ENCODE data around the gene CCDC86. TPM values are rescaled to one million over a fixed set of nuclear protein-coding genes. Genes with fewer than 3 reads are reported as not detected.
"Not testable (repeated sequence)": the region's sequence is repeated elsewhere in the genome, so short reads cannot be mapped to it uniquely, and the experiment has no call there.

CCDC86 gene
- total RNA-seq, 8 experiments from 2014 or later: 4.8 to 55.6 (median 15.0) TPM

DNA sequence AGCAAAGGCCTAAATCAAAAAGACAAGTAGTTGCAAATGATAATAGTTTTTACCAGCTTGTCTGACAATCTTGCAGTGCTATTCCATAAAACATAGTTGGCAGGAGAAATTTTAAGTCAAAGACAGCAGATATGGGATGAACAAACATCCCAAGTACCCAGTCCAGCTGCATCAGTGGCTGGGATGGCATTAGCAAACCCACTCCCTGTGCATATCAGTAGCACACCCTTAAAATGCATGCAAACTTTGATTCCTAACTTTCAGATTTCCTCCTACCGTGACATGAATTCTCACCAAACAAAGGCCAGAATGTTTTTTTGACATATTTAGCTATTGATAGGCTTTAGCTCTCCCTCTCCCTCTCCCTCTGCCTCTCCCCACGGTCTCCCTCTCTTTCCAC lies 27.8 kb upstream of the CCDC86 start:
- ATAC-seq (replicated peaks in 6 of 8): peak in 2 of 8 experiments; percentile 53 to 55
- Histone ChIP-seq H3K27ac (no peak overlapping the region), H3K4me1 (replicated peaks in 1 of 2) (no peaks in the 10 kb centered on the region), H3K4me3 (no peak overlapping the region)
- 20 to 73% (median 67%) methylated on average over 1 to 2 of the region's 2 CpGs; no CpG with 5 or more reads in 6 of the 10 experiments for WGBS, 10 experiments
- in situ Hi-C loops (cut with MboI; ENCODE audit: low pct_unique_long_range_greater_than_20kb in 2 of 9, low sequenced_read_pairs in 9 of 9, unreplicated experiment in 9 of 9): no loop called here

DNA sequence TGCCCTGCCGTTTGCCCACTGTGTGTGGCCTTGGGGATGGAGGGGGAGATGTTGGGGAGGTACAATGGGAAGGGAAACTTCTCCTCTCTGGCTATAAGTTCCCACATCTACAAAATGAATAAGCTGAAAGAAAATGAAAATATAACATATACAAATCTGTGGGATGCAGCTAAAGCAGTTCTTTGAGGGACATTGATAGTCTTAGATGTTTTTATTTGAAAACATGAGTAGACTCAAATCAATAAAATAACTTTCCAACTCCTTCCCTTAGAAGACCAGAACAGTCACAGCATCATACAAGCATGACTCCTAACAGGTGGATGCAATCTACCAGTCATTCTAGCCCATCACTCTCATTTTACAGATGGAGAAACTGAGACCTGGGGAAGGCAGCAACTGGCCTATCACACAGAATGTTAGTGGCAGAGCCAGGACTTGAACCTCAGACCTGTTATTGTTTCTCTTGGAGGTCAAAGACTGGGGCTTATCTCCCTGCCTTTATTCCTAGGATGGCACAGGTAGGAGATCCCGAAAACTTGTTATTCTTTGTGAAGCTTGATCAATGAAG lies 25.2 kb upstream of the CCDC86 start:
- Histone ChIP-seq H3K27ac (no peak overlapping the region), H3K4me1 (replicated peaks in 1 of 2) (no peaks in the 10 kb centered on the region), H3K4me3 (no peak overlapping the region)
- in situ Hi-C loops (cut with MboI; ENCODE audit: low pct_unique_long_range_greater_than_20kb in 2 of 9, low sequenced_read_pairs in 9 of 9, unreplicated experiment in 9 of 9): no loop called here
- no peak for ATAC-seq (replicated peaks in 6 of 8)
- WGBS, 10 experiments: 29 to 100% (median 80%) methylated on average over 1 to 2 of the region's 2 CpGs; no CpG with 5 or more reads in 1 of the 10 experiments

DNA sequence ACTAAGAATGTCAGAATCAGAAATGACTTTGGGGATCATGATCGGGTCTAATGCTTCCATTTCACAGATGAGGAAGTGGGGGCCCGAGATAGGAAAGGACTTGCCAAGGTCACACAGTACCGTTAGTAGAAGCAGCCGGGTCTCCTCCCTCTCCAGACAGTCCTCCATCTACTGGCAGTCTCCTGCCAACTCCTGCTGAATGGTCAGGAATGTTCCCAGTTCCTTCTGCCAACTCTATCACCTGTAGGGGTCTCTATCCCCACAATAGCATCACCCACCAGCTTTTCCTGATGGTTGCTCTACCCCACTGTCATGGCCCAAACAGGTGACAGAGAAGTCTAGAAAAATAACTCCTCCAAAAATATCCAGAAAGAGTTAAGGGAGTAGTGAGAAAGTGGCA lies 23.9 kb upstream of the CCDC86 start:
- WGBS, 10 experiments: 8 to 92% (median 76%) methylated on average over 3 to 4 of the region's 4 CpGs; no CpG with 5 or more reads in 5 of the 10 experiments
- in situ Hi-C loops (cut with MboI; ENCODE audit: low pct_unique_long_range_greater_than_20kb in 2 of 9, low sequenced_read_pairs in 9 of 9, unreplicated experiment in 9 of 9): no loop called here
- ATAC-seq (replicated peaks in 6 of 8): no peak
- Histone ChIP-seq H3K4me3 (no peak overlapping the region), H3K4me1 (replicated peaks in 1 of 2) (no peaks in the 10 kb centered on the region), H3K27ac (no peak overlapping the region)

GRCh38 chr11:60821827-60822599 lies 19.9 kb upstream of the CCDC86 start:
- Histone ChIP-seq H3K4me1 (replicated peaks in 1 of 2) (no peaks in the 10 kb centered on the region), H3K4me3 (no peak overlapping the region), H3K27ac (no peak overlapping the region)
- ATAC-seq (replicated peaks in 6 of 8): no peak
- WGBS, 10 experiments: 39 to 90% (median 73%) methylated on average over 2 to 7 of the region's 15 CpGs; no CpG with 5 or more reads in 4 of the 10 experiments
- in situ Hi-C loops (cut with MboI; ENCODE audit: low pct_unique_long_range_greater_than_20kb in 2 of 9, low sequenced_read_pairs in 9 of 9, unreplicated experiment in 9 of 9): no loop called here

DNA sequence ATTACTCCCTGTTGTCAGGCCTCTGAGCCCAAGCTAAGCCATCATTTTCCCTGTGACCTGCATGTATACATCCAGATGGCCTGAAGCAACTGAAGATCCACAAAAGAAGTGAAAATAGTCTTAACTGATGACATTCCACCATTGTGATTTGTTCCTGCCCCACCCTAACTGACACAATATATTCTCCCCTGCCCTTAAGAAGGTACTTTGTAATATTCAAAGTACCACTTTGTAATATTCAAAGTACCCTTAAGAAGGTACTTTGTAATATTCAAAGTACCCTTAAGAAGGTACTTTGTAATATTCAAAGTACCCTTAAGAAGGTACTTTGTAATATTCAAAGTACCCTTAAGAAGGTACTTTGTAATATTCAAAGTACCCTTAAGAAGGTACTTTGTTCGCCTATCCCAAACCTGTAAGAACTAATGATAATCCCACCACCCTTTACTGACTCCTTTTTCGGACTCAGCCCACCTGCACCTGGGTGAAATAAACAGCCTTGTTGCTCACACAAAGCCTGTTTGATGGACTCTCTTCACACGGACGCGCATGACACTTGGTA lies 18.1 kb upstream of the CCDC86 start:
- H3K27ac ChIP-seq; H3K4me1 ChIP-seq (replicated peaks in 1 of 2); H3K4me3 ChIP-seq; in situ Hi-C loops (cut with MboI; ENCODE audit: low pct_unique_long_range_greater_than_20kb in 2 of 9, low sequenced_read_pairs in 9 of 9, unreplicated experiment in 9 of 9); ATAC-seq (replicated peaks in 6 of 8): not testable (repeated sequence)
- WGBS, 10 experiments: 59 to 98% (median 83%) methylated on average over 1 to 5 of the region's 5 CpGs; no CpG with 5 or more reads in 5 of the 10 experiments

DNA sequence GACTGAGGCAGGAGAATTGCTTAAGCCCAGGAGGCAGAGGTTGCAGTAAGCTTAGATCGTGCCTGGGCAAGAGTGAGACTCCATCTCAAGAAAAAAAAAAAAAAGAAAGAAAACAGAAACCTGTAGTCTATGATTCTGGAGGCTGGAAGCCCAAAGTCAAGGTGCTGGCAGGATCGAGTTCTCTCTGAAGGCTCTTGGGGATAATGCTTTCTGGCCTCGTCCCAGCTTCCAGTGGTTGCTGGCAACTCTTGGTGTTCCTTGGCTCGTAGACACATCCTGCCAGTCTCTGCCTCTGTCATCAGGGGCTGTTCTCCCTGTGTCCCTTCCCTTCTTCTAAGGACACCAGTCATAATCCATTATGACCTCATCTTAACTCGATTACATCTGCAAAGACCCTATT lies 16.8 kb upstream of the CCDC86 start:
- Histone ChIP-seq H3K27ac (no peak overlapping the region), H3K4me1 (replicated peaks in 1 of 2) (no peaks in the 10 kb centered on the region), H3K4me3 (no peak overlapping the region)
- 56 to 88% (median 73%) methylated on average over 1 to 5 of the region's 5 CpGs; no CpG with 5 or more reads in 3 of the 10 experiments for WGBS, 10 experiments
- in situ Hi-C loops (cut with MboI; ENCODE audit: low pct_unique_long_range_greater_than_20kb in 2 of 9, low sequenced_read_pairs in 9 of 9, unreplicated experiment in 9 of 9): loop anchor here in 4 of 9 experiments (25.0 kb wide), 2 partner anchors 337 to 362 kb away; partner anchors contain the start of gene VPS37C (in 1 of the 4)
- no peak for ATAC-seq (replicated peaks in 6 of 8)

DNA sequence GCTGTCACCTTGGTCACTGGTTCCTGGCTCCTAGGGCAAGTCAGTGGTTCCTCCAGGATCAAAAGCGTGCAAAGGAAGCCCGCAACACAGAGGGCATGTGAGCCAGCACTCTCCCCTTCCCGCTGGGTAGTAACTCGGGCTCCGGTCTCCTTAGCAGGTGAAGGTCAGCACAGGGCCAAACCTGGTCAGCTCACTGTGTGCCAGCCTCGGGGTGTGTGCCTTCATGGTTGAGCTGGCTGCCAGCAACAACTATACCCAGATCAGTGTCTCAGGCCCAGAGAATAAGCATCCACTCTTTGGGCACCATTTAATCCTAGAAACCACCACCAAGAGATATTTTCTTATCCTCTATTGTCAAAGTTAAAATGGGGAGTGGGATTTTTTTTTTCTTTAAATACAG lies 16.1 kb upstream of the CCDC86 start:
- H3K27ac ChIP-seq: no peak overlapping the region
- WGBS, 10 experiments: 40 to 90% (median 48%) methylated on average over 1 to 5 of the region's 6 CpGs; no CpG with 5 or more reads in 3 of the 10 experiments
- ATAC-seq (replicated peaks in 6 of 8): no peak
- no peak overlapping the region for H3K4me3 ChIP-seq
- no peaks in the 10 kb centered on the region for H3K4me1 ChIP-seq (replicated peaks in 1 of 2)
- in situ Hi-C loops (cut with MboI; ENCODE audit: low pct_unique_long_range_greater_than_20kb in 2 of 9, low sequenced_read_pairs in 9 of 9, unreplicated experiment in 9 of 9): loop anchor here in 4 of 9 experiments (25.0 kb wide), 2 partner anchors 337 to 362 kb away; partner anchors contain the start of gene VPS37C (in 1 of the 4)

DNA sequence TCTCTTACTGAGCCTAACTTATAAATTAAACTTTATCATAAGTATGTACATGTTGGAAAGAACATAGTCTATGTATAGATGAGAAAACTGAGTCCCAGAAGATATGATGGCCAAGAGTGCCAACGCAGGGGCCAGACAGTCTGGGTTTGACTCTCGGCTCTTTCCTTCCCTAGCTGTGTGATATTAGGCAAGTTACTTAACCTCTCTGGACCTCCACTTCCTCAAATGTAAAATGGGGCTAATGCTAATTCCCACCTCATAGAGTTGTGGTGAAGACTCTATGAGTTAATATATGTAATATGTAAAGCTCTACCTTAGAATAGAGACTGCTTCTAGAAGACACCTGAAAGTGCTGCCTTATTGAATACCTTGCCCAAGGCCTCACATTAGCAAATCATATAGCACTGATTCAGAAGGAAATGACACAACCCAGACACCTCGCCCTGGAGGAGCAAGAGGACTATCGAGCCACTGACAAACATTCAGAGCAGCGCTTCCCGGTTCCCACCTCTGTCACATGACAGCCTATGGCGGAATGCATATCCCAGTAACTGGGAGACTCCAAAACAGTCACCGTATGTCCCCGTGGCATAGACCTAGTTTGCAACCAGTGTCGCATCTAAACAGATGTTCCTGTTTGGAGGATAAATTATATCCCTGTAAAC lies 11.3 kb upstream of the CCDC86 start:
- WGBS, 10 experiments: 0 to 100% (median 39%) methylated on average over 1 to 9 of the region's 10 CpGs; no CpG with 5 or more reads in 1 of the 10 experiments
- H3K4me1 ChIP-seq (replicated peaks in 1 of 2): no peaks in the 10 kb centered on the region
- no peak overlapping the region for H3K27ac ChIP-seq
- in situ Hi-C loops (cut with MboI; ENCODE audit: low pct_unique_long_range_greater_than_20kb in 2 of 9, low sequenced_read_pairs in 9 of 9, unreplicated experiment in 9 of 9): loop anchor here in 4 of 9 experiments (10.0 to 25.0 kb wide), 4 partner anchors 64 to 357 kb away; partner anchors contain the start of gene VPS37C (in 1 of the 4)
- peak overlapping the region in 2 of 5 donors; percentile 12 to 16 for H3K4me3 ChIP-seq
- peak in 5 of 8 experiments; percentile 25 to 90 (median 73) for ATAC-seq (replicated peaks in 6 of 8)

GRCh38 chr11:60831143-60831500 lies 10.8 kb upstream of the CCDC86 start:
- H3K4me1 ChIP-seq (replicated peaks in 1 of 2): no peaks in the 10 kb centered on the region
- WGBS, 10 experiments: 10 to 92% (median 50%) methylated on average over 1 to 4 of the region's 8 CpGs; no CpG with 5 or more reads in 5 of the 10 experiments
- peak; percentile 75 to 98 (median 93) for ATAC-seq (replicated peaks in 6 of 8)
- in situ Hi-C loops (cut with MboI; ENCODE audit: low pct_unique_long_range_greater_than_20kb in 2 of 9, low sequenced_read_pairs in 9 of 9, unreplicated experiment in 9 of 9): loop anchor here in 4 of 9 experiments (10.0 to 25.0 kb wide), 4 partner anchors 64 to 356 kb away; partner anchors contain the start of gene VPS37C (in 1 of the 4)
- H3K4me3 ChIP-seq: peak overlapping the region in 2 of 5 donors; percentile 12 to 16
- no peak overlapping the region for H3K27ac ChIP-seq

DNA sequence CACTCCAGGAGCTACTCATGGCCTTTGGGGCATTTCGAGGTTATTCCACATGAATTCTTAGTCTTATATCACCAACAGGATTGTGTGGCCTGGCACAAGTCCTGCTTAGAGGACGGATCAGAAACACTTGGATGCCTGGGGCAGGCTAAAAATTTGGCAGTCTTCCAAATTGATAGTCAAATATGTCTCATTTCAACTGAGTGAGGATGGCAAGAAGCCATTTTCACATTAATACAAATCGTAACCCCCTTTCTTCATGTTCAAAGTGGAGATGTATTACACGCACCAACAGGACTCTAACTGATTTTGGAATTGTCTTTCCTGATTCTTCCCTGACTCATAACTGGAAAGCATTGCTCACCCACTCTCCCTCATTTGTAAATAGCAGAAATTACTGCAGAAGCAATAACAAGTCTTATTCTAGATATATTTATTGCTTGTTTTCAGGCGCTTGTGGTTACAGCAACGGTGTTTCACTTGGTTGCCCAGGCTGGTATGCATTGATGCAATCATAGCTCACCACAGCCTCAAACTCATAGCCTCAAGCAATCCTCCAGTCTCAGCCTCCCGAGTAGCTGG lies 10.3 kb upstream of the CCDC86 start:
- in situ Hi-C loops (cut with MboI; ENCODE audit: low pct_unique_long_range_greater_than_20kb in 2 of 9, low sequenced_read_pairs in 9 of 9, unreplicated experiment in 9 of 9): loop anchor here in 4 of 9 experiments (10.0 to 25.0 kb wide), 4 partner anchors 63 to 356 kb away; partner anchors contain the start of gene VPS37C (in 1 of the 4)

GRCh38 chr11:60834742-60835533 lies 7.0 kb upstream of the CCDC86 start:
- H3K27ac ChIP-seq: no peak overlapping the region
- H3K4me3 ChIP-seq: no peak overlapping the region
- H3K4me1 ChIP-seq (replicated peaks in 1 of 2): no peaks in the 10 kb centered on the region
- ATAC-seq (replicated peaks in 6 of 8): peak in 2 of 8 experiments; percentile 8 to 75
- WGBS, 10 experiments: 17 to 83% (median 47%) methylated on average over 1 to 7 of the region's 7 CpGs; no CpG with 5 or more reads in 1 of the 10 experiments
- in situ Hi-C loops (cut with MboI; ENCODE audit: low pct_unique_long_range_greater_than_20kb in 2 of 9, low sequenced_read_pairs in 9 of 9, unreplicated experiment in 9 of 9): loop anchor here in 4 of 9 experiments (10.0 to 25.0 kb wide), 4 partner anchors 60 to 352 kb away; partner anchors contain the start of gene VPS37C (in 1 of the 4)

More for the DNA sequence above, 10.3 kb upstream of the CCDC86 start:
- Histone ChIP-seq H3K27ac (no peak overlapping the region), H3K4me1 (replicated peaks in 1 of 2) (no peaks in the 10 kb centered on the region), H3K4me3 (no peak overlapping the region)
- ATAC-seq (replicated peaks in 6 of 8): no peak
- 0 to 90% (median 46%) methylated on average over 2 to 6 of the region's 7 CpGs; no CpG with 5 or more reads in 1 of the 10 experiments for WGBS, 10 experiments
